Stimulated activated CD4-positive, alpha-beta T cell treated with anti-CD3 and anti-CD28 coated beads, Interleukin-15, amount 100 ng/mL, for 1 hour (primary cell): Measurements from ENCODE around the gene NOL11.
"Not testable (repeated sequence)": the region's sequence is repeated elsewhere in the genome, so short reads cannot be mapped to it uniquely, and the experiment has no call there.

Source experiments
- DNase-seq, 2 donors: peaks; one replicate each; pipeline ENCODE4 v3.0.0-alpha.2; 2020; ENCODE audit warnings: low read depth in 1 of 2, low spot score in 1 of 2

The NOL11 gene

GRCh38 chr17:67717624-67718324, at the start of gene NOL11:
NOL11 (plus strand) TSS chr17:67717936; CDS start chr17:67717948, 12 bp downstream.
- peak; percentile 98 to 99 for DNase-seq

DNA sequence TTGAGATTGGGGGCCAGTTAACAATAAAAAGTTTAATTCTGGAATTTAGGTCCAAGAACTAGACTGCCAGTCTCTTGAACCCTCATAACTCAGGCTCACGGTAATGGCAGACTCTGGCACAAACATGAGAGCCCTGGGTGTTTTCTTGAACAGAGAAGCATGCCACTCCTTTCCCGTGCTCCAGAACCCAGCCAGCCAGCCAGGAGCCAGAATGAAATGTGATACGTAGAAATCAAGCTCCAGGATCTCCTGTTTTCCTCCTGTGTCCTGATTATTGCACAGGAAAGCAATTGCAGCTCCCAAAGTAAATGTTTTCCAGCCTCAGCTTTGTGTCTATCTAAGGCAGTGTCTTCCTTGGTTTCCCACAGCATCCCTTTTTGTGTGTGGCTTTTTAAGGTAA, 46.2 kb upstream of the NOL11 start:
- no peak for DNase-seq

DNA sequence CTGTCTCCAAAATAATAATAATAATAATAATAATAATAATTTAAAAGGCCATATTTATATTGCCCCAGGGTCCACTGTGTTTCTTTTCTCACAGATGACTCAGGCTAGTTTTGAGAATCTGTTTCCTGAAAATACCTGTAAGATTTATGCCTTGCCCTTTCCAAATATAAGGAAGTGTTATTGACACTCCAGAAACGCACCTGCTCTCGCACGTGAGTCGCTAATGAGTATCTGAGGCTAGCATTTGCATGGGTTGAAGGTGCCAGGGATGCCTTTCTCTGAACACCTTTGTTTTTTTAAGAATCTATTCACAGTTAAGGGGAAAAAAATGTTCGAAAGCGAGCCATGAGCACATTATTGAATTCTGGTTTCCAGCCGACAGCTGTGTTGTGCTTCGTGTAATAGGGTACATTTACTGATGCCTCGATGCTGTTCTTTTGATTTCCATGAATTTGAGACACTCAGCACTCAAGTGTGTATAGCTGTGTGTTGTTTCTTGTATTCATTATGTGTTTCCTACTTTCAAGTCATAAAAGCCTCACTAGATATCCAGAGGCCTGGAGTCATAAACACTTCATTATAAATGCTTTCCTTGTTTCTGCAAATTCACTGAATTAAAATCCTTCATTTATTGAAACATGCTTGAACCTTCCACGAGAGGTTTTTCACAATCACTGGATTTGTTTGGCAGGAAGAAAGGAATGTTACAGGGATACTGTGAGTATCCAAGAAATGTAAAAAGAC, 45.0 kb upstream of the NOL11 start:
- DNase-seq = no peak

DNA sequence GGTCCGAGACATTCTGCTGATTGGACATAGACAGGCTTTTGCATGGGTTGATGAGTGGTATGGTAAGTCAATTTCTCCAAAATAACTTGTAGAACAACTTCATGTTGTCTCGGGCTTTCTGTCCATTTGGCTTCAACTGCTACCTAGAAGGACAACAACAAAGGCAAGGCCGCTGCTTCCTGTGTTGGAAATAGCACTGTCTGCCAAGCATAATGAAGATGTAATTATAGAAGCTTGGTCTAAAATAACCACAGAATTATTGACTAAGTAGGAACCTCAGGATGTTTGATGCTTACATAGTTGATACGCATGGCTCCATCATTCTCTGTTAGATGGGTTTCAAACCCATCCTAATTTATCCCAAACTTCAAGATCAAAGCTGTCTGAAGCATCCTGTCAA, 42.3 kb upstream of the NOL11 start:
- no peak for DNase-seq

- no peak for DNase-seq
Observed at GRCh38 chr17:67676305-67676704, 41.4 kb upstream of the NOL11 start.

GRCh38 chr17:67678414-67678813, 39.3 kb upstream of the NOL11 start:
- DNase-seq = no peak

DNA sequence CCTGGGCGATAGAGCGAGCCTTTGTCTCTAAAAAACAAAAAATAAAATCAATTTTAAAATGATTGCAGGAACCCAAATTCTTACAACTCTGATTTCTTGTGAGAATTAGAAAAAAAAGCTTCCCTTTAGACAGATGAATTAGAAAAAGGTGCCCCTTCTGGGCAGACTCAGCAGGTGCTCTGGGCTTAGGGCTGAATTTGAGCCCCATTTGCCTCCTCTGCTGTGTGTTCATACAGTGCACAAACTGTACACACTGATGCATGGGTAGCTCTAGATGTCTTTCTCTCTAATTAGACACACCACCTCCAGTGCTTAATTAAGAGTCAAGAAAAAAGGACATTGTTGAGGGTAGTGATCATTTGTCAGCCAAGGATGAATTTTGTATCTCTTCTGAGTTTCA, 38.5 kb upstream of the NOL11 start:
- DNase-seq = no peak

DNA sequence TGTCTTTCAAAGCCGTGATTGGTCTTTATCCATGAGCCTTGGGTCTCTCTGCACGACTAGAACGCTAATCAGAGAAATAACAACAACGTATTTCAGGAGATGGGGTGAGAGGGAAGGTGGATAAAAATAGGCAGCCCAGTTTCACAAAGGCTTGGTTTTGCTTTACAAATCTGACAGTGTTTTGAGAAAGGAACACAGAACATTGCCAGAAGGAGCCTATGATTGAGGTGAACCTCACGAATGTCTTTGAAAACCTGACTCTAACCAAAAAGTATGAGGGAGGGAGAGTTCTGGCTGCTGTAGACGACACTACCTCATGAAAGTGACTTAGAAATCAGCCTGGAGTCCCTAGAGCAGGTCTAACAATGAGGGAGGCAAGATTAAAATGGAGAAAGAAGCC, 38.0 kb upstream of the NOL11 start:
- DNase-seq = no peak

GRCh38 chr17:67680445-67681224, 37.1 kb upstream of the NOL11 start:
- no peak for DNase-seq

GRCh38 chr17:67682196-67682595, 35.5 kb upstream of the NOL11 start:
- DNase-seq = no peak

- no peak for DNase-seq
Observed at GRCh38 chr17:67685351-67685750, 32.4 kb upstream of the NOL11 start.

GRCh38 chr17:67686241-67686640, 31.5 kb upstream of the NOL11 start:
- no peak for DNase-seq

DNA sequence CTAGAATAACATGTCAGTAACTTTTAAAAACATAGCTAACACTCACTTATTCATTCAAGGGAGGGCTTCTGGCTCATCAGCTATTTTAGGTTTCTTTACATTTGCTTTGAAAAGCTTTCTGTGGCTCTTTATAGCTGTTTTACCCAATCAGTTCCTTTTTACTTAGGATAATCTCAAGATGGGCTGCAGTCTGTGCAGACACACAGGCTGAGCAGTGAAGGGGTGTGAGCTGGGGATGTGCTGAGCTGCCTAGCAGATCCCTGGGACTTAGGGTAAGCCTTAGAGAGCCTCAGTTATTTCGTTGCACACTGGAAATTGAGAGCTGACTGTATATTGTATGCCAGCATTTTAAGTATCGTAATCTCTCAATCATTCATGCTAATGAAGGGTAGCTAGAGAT, 30.2 kb upstream of the NOL11 start:
- DNase-seq = no peak

- DNase-seq = peak in 1 of 2 donors; percentile 5
Observed at GRCh38 chr17:67689534-67690177, 28.1 kb upstream of the NOL11 start.

- no peak for DNase-seq
Observed at GRCh38 chr17:67693811-67694210, 23.9 kb upstream of the NOL11 start.

DNA sequence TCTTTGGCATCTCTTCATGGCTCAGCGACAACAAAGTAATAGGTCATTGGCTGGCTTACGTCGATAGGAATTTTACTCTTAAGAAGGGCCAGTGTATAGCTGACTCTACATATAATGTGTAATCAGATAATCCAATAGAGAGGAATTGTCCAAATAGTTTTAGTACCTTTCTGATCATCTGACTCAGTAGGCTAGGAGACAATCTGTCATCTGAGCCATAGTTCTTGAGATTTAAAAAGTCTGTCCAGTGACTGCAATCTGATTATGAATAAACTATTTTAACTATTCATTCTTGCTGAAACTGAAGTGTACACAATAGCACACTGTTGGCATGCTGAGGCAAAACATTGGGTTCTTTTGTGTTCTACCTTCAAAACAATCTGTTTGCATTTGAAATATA, 21.4 kb upstream of the NOL11 start:
- DNase-seq = no peak

DNA sequence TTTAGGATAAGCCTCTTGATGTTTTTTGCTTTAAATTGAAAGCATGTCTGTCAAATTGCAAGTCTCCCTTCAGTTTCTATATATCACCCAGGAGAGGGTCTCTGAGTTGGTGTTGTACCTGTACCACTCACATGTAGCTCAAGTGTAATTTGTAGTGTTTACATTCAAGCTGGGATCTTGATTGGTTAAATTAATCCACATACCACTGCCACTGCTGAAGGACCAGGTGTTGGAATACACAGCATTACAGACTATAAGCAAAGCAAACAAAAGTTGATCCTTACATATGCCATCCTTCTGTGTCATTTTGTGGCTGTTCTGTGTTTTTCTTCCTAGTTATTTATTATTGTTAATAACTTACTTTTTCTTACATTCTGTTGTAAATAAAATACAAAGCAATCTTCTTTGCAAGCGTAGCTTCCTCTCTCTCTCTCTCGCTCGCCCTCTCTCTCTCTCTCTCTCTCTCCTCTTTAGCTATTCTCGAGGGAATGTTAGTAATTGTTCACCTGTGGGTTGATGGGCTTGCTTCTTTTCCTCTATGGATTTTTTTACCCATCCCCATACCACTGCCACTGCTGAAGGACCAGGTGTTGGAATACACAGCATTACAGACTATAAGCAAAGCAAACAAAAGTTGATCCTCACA, 20.8 kb upstream of the NOL11 start:
- DNase-seq = no peak

DNA sequence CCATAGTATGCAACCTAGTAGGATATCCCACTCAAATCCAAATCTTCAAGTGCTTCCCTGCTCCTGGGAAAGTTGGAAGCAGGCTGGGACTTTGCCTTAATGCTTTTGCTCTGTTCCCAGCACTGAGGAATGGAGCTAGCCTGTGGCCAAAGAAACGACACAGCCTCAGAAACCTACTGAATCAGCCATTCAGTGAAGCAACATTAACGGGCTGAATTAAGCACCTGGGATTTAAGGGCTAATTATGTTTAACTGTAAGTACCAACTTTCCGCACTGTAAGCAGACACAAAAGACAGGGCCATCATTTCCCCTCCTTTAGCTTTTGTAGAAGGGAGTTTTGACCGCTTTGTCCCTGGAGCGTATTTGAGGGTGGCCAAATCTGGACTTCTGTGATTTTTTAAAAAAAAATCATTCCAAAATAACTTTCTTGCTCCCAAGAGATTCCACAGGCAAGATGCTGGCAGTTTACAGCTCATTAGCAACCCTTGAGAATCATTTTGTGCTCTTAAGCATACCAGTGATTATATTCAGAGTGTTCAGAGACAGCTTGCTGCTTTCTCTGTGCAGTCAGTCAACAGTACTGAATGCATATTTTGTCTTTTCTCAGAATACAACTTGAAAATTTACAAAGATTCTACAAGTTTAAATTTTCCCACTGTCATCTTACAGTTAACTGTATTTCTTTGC, 17.6 kb upstream of the NOL11 start:
- no peak for DNase-seq

- DNase-seq = no peak
Observed at GRCh38 chr17:67700725-67701119, 17.0 kb upstream of the NOL11 start.

DNA sequence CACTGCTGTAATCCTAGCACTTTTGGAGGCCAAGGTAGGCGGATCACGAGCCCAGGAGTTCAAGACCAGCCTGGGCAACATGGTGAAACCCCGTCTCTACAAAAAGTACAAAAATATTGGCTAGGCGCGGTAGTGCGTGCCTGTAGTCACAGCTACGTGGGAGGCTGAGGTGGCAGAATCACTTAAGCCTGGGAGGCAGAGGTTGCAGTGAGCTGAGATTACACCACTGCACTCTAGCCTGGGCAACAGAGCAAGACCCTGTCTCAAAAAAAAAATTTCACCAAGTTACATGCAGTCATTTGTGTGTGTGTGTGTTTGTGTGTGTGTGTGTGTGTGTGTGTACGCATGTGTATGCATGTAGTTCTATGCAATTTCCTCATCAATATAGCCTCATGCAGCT, 14.9 kb upstream of the NOL11 start:
- not testable (repeated sequence) for DNase-seq
